ENCODE results near the gene SH2D4B.

GRCh38 chr10:80522756-80523363 lies 14.8 kb upstream of the SH2D4B start:
- TF ChIP-seq CTCF (IDR thresholded peaks at IDR 0.05; ENCODE audit: poor library complexity) = no peak
- TF ChIP-seq EZH2phosphoT487 (IDR thresholded peaks at IDR 0.05; ENCODE audit: low read depth, severe bottlenecking, unreplicated experiment) = no peak

Measured in hepatocyte (in vitro differentiated cells).